IMR-90 (cell line): ENCODE data around the gene ATP4A. TPM values are rescaled to one million over a fixed set of nuclear protein-coding genes. Genes with fewer than 3 reads are reported as not detected.

ENCODE experiments used
- ATAC-seq: fragments of 200-7000 bp; cut with Tn5 transposase; 2 replicates; pipeline ENCODE4 v1.9.1; 2020; ENCODE audit warnings: low read depth, mild to moderate bottlenecking, moderate library complexity
- BruUV-seq: library from RNA; stranded (reverse); fragments of 400-500 nt; replicated peaks from 2 replicates; lab custom pipeline; 2021; lab: Mats Ljungman, UMichigan
- CTCF ChIA-PET: fragments of 300-600 bp; formaldehyde crosslinking; extraction: SDS; loops from one replicate; lab custom pipeline; 2021; ENCODE audit warnings: antibody characterized with exemption; lab: Yijun Ruan, JAX
- POLR2A ChIA-PET: fragments of 300-600 bp; sonication (Branson Sonifier 250); formaldehyde crosslinking; loops from one replicate; lab custom pipeline; 2022; ENCODE audit warnings: antibody characterized with exemption; ENCODE audit not compliant: unreplicated experiment; lab: Charles Lee
- DNase-seq: peaks from one replicate; pipeline ENCODE4 v3.0.0; 2013
- H2AFZ ChIP-seq: replicated peaks from 2 replicates; pipeline ENCODE3; 2013; ENCODE audit warnings: low read length, mild to moderate bottlenecking; ENCODE audit not compliant: poor library complexity
- H2AK5ac ChIP-seq: 2 replicates; pipeline ENCODE4 v1.6.1; 2013; ENCODE audit warnings: low read depth, low read length, inconsistent platforms
- H2AK9ac ChIP-seq: replicated peaks from 2 replicates; pipeline ENCODE3; 2013; ENCODE audit warnings: mild to moderate bottlenecking, low read depth, low read length, moderate library complexity; ENCODE audit not compliant: poor library complexity
- H2BK120ac ChIP-seq: 2 replicates; pipeline ENCODE4 v1.6.1; 2013; ENCODE audit warnings: low read depth, low read length, inconsistent platforms
- H2BK15ac ChIP-seq: 3 replicates; pipeline ENCODE4 v1.6.1; 2013; ENCODE audit warnings: low read depth, low read length, inconsistent platforms
- H2BK20ac ChIP-seq: 2 replicates; pipeline ENCODE4 v1.6.1; 2013; ENCODE audit warnings: low read depth, mild to moderate bottlenecking, inconsistent platforms, low read length, moderate library complexity
- H2BK5ac ChIP-seq: 2 replicates; pipeline ENCODE4 v1.6.1; 2013; ENCODE audit warnings: mild to moderate bottlenecking, low read depth, low read length, inconsistent platforms; ENCODE audit not compliant: poor library complexity, severe bottlenecking
- H3K14ac ChIP-seq: replicated peaks from 2 replicates; pipeline ENCODE4 v1.6.1; 2013; ENCODE audit warnings: low read depth, low read length, inconsistent platforms
- H3K18ac ChIP-seq: 2 replicates; pipeline ENCODE4 v1.6.1; 2013; ENCODE audit warnings: low read depth, low read length, control low read depth
- H3K23ac ChIP-seq: 2 replicates; pipeline ENCODE4 v1.6.1; 2013; ENCODE audit warnings: low read depth, low read length, inconsistent platforms
- H3K27ac ChIP-seq: 2 replicates; pipeline ENCODE4 v1.5.1; 2013; ENCODE audit warnings: mild to moderate bottlenecking, control low read depth, low read length; ENCODE audit not compliant: insufficient read depth
- H3K27me3 ChIP-seq: 2 replicates; pipeline ENCODE4 v1.6.1; 2013; ENCODE audit warnings: low read length; ENCODE audit not compliant: control insufficient read depth, insufficient read depth
- H3K36me3 ChIP-seq: 2 replicates; pipeline ENCODE4 v1.6.1; 2013; ENCODE audit warnings: low read length, mixed read lengths; ENCODE audit not compliant: control insufficient read depth, insufficient read depth
- H3K4ac ChIP-seq: 2 replicates; pipeline ENCODE4 v1.6.1; 2013; ENCODE audit warnings: low read depth, low read length, inconsistent platforms
- H3K4me1 ChIP-seq: 2 replicates; pipeline ENCODE4 v1.6.1; 2013; ENCODE audit warnings: low read length, mixed read lengths; ENCODE audit not compliant: control insufficient read depth, insufficient read depth
- H3K4me2 ChIP-seq: 2 replicates; pipeline ENCODE4 v1.6.1; 2013; ENCODE audit warnings: low read depth, mild to moderate bottlenecking, control low read depth, low read length, moderate library complexity
- H3K4me3 ChIP-seq: 2 replicates; pipeline ENCODE4 v1.5.1; 2013; ENCODE audit warnings: low read depth, mild to moderate bottlenecking, control low read depth, low read length, moderate library complexity; ENCODE audit not compliant: insufficient read depth
- H3K56ac ChIP-seq: 2 replicates; pipeline ENCODE4 v1.6.1; 2013; ENCODE audit warnings: low read length, inconsistent platforms; ENCODE audit not compliant: insufficient read depth; ENCODE audit errors: extremely low read depth
- H3K79me1 ChIP-seq, 2 experiments: 2 replicates each; pipeline ENCODE4 v1.6.1; 2013; ENCODE audit warnings: low read length in 2 of 2, inconsistent platforms in 1 of 2, low read depth in 1 of 2
- H3K9ac ChIP-seq: 2 replicates; pipeline ENCODE4 v1.6.1; 2013; ENCODE audit warnings: low read depth, low read length, control low read depth
- H3K9me1 ChIP-seq: 2 replicates; pipeline ENCODE4 v1.6.1; 2013; ENCODE audit warnings: low read length, inconsistent platforms; ENCODE audit not compliant: insufficient read depth
- H3K9me3 ChIP-seq: 2 replicates; pipeline ENCODE4 v1.6.1; 2013; ENCODE audit warnings: low read length; ENCODE audit not compliant: control insufficient read depth, insufficient read depth
- H4K20me1 ChIP-seq: 2 replicates; pipeline ENCODE4 v1.6.1; 2013; ENCODE audit warnings: low read length, inconsistent platforms; ENCODE audit not compliant: insufficient read depth
- H4K5ac ChIP-seq: 2 replicates; pipeline ENCODE4 v1.6.1; 2013; ENCODE audit warnings: mild to moderate bottlenecking, low read depth, low read length, control low read depth
- H4K8ac ChIP-seq, 2 experiments: 2 replicates each; pipeline ENCODE4 v1.6.1; 2013; ENCODE audit warnings: low read depth in 2 of 2, low read length in 2 of 2, control low read depth in 1 of 2, inconsistent platforms in 1 of 2
- H4K91ac ChIP-seq: 2 replicates; pipeline ENCODE4 v1.6.1; 2013; ENCODE audit warnings: low read depth, low read length, inconsistent platforms; ENCODE audit not compliant: insufficient read depth
- CEBPB ChIP-seq: IDR thresholded peaks from 2 replicates; pipeline ENCODE4 v1.6.1; 2012; ENCODE audit warnings: low read depth, low read length, improper control_type of control experiment
- CHD1 ChIP-seq: IDR thresholded peaks from 2 replicates; pipeline ENCODE4 v1.6.1; 2012; ENCODE audit warnings: low read depth, low read length, improper control_type of control experiment
- ELK1 ChIP-seq: fragments of 150-350 bp; IDR thresholded peaks from 2 replicates; pipeline ENCODE4 v1.6.1; 2016; ENCODE audit warnings: low read depth, mild to moderate bottlenecking, low read length, moderate library complexity, borderline replicate concordance
- MAFK ChIP-seq: IDR thresholded peaks from 2 replicates; pipeline ENCODE4 v1.6.1; 2012; ENCODE audit warnings: low read depth, low read length, improper control_type of control experiment
- POLR2A ChIP-seq: IDR thresholded peaks from 2 replicates; pipeline ENCODE4 v1.6.1; 2012; ENCODE audit warnings: mild to moderate bottlenecking, low read depth, low read length
- RAD21 ChIP-seq: IDR thresholded peaks from 2 replicates; pipeline ENCODE4 v1.6.1; 2012; ENCODE audit warnings: low read length, improper control_type of control experiment
- RCOR1 ChIP-seq: IDR thresholded peaks from 2 replicates; pipeline ENCODE4 v1.6.1; 2012; ENCODE audit warnings: mild to moderate bottlenecking, low read length, improper control_type of control experiment; ENCODE audit not compliant: insufficient replicate concordance
- RFX5 ChIP-seq: IDR thresholded peaks from 2 replicates; pipeline ENCODE4 v1.8.0; 2012; ENCODE audit warnings: low read depth, mild to moderate bottlenecking, low read length, moderate library complexity
- USF2 ChIP-seq: fragments of 150-350 bp; IDR thresholded peaks from 2 replicates; pipeline ENCODE4 v1.6.1; 2017; ENCODE audit warnings: mild to moderate bottlenecking, antibody characterized with exemption, low read length, low read depth
- WGBS, 2 experiments: methylation state at CpG; one replicate each; pipeline versions ENCODE4 v1.1.5 to v1.1.7; 2013; ENCODE audit warnings: missing lambda C conversion rate in 2 of 2; ENCODE audit not compliant: insufficient read length in 1 of 2; ENCODE audit errors: extremely low coverage in 2 of 2; 5-methylcytosine and 5-hydroxymethylcytosine counted together
- dilution Hi-C: fragments of 300-500 bp; cut with HindIII; formaldehyde crosslinking; loops from one replicate; pipeline ENCODE4 v1.14.3; 2018; ENCODE audit warnings: low sequenced_read_pairs; ENCODE audit not compliant: unreplicated experiment
- in situ Hi-C: fragments of 300-500 bp; cut with MboI; formaldehyde crosslinking; loops from 3 replicates; pipeline ENCODE4 v1.14.3; 2019; ENCODE audit warnings: low sequenced_read_pairs, inconsistent platforms, mixed read lengths
- intact Hi-C: fragments of 100-400 bp; cut with micrococcal nuclease; formaldehyde crosslinking; loops from 2 replicates; pipeline ENCODE4 v1.10.0; 2022
- polyA plus RNA-seq, 3 experiments: library from polyadenylated mRNA; depleted of rRNA; stranded (reverse); fragments of >200 nt; gene quantifications; 2 replicates each; pipeline ENCODE4 v1.2.3, GENCODE V29; 2012; ENCODE audit warnings: low replicate concordance in 1 of 3
- total RNA-seq: library from RNA; depleted of rRNA; stranded (reverse); fragments of >200 nt; gene quantifications from 2 replicates; pipeline ENCODE4 v1.2.3, GENCODE V29; 2012

The ATP4A gene
- total and polyA plus RNA-seq, 2 of the 4 experiments (the other 2 are of a cell fraction): not detected

GRCh38 chr19:35612224-35612558 is 48.7 kb upstream of the ATP4A start:
- intact Hi-C loops: no loop called here

More at GRCh38 chr19:35612224-35612558, 48.7 kb upstream of the ATP4A start:
- Histone ChIP-seq H2BK20ac (no peak overlapping the region), H3K27me3 (no peaks in the 10 kb centered on the region), H3K4ac (peak overlapping the region; percentile 59; the same call in 1 of the 2 replicates), H3K18ac (no peak overlapping the region), H3K36me3 (peaks cover 3% of the 10 kb centered on the region; the same call in 1 of the 2 replicates), H3K4me3 (peak overlapping the region; percentile 78), H2AK9ac (no peak overlapping the region), H2BK15ac (no peak overlapping the region), H3K23ac (peak overlapping the region; percentile 82; the same call in 1 of the 2 replicates), H4K8ac (peak overlapping the region; percentile 48 to 72; a peak in 3 of 4 replicates), H4K5ac (peak overlapping the region; percentile 70; the same call in 1 of the 2 replicates), H4K91ac (no peak overlapping the region), H2BK5ac (no peak overlapping the region), H3K4me2 (peak overlapping the region; percentile 95), H2BK120ac (no peak overlapping the region), H3K9ac (peak overlapping the region; percentile 61), H3K9me3 (peaks cover 6% of the 10 kb centered on the region), H2AK5ac (no peak overlapping the region), H3K9me1 (peaks cover 7% of the 10 kb centered on the region; the same call in 1 of the 2 replicates), H3K4me1 (no peaks in the 10 kb centered on the region), H3K27ac (no peak overlapping the region), H3K79me1 (peaks cover 0 to 11% of the 10 kb centered on the region in 2 experiments; a peak in 1 of 4 replicates), H2AFZ (peak overlapping the region; percentile 100), H4K20me1 (no peaks in the 10 kb centered on the region), H3K56ac (no peak overlapping the region), H3K14ac (no peak overlapping the region)
- CTCF ChIA-PET: no interaction called here
- no peak for DNase-seq
- dilution Hi-C loops: no loop called here
- peak; percentile 21 for ATAC-seq
- POLR2A ChIA-PET: no interaction called here
- in situ Hi-C loops: no loop called here
- no TSS peak for BruUV-seq
- TF ChIP-seq POLR2A (no peak), RCOR1 (no peak), MAFK (no peak), RFX5 (no peak), RAD21 (no peak), ELK1 (no peak), CEBPB (no peak), CHD1 (no peak), USF2 (no peak)
- WGBS, 2 experiments: no CpG with 5 or more reads among the region's 9 CpGs
